ENCODE measurements around the gene SLC17A8.
"Not testable (repeated sequence)": the region's sequence is repeated elsewhere in the genome, so short reads cannot be mapped to it uniquely, and the experiment has no call there.

The SLC17A8 gene

DNA sequence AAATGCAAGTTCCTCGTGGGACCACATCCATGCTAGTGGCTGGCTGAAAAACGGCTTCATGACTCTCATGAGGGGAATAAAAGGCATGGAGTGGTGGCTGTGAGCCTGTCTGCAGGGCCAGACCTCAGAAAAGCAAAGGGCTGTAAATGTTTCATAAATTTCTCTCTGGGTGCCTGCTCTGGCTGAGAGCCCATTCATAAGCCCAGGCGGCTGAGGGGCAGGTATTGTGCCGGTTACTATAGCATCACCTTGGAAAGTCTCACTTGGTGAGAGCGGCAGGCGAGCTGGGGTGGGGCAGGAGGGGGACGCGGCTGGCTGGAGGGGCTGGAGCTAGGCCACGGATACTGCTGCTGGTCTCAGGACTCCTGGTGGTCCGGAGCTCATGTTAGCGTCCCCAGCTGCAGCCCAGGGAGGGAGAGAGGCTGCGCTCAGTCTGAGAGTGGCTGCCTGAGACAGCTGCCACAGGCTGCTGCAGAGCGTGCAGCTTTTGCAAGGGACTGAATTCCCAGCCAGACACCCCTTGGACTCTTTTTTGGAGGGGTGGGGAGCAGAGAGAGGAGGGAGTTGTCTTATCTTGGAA lies at the start of gene SLC17A8:
TSS of gene SLC17A8 (plus strand) at position 431 of the 580 bp plus-strand sequence. CDS start 318 bp downstream, outside the sequence.
- Histone ChIP-seq H3K4me3 (ENCODE audit: low read length) (peak within 1 kb of the TSS; percentile 2), H3K9me3 (ENCODE audit: control insufficient read depth, low read depth, low read length) (no peaks in the 10 kb centered on the region), H3K27me3 (ENCODE audit: control insufficient read depth, insufficient read depth, low read length) (no peaks in the 10 kb centered on the region), H3K4me1 (ENCODE audit: control insufficient read depth, low read depth, low read length) (peaks cover 13% of the 10 kb centered on the region), H3K9ac (ENCODE audit: low read length) (no peak within 1 kb of the TSS), H3K36me3 (ENCODE audit: control insufficient read depth, low read depth, low read length) (no peaks in the 10 kb centered on the region), H3K27ac (ENCODE audit: low read length) (no peak within 1 kb of the TSS)

DNA sequence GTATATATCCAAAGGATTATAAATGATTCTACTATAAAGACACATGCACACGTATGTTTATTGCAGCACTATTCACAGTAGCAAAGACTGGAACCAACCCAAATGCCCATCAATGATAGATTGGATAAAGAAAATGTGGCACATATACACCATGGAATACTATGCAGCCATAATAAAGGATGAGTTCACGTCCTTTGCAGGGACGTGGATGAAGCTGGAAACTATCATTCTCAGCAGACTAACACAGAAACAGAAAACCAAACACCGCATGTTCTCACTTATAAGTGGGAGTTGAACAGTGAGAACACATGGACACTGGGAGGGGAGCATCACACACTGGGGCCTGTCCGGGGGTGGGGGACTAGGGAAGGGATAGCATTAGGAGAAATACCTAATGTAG lies 48.7 kb upstream of the SLC17A8 start:
- H3K27me3 ChIP-seq (ENCODE audit: control insufficient read depth, insufficient read depth, low read length); H3K4me1 ChIP-seq (ENCODE audit: control insufficient read depth, low read depth, low read length); H3K4me3 ChIP-seq (ENCODE audit: low read length); H3K9me3 ChIP-seq (ENCODE audit: control insufficient read depth, low read depth, low read length); H3K27ac ChIP-seq (ENCODE audit: low read length); H3K9ac ChIP-seq (ENCODE audit: low read length): not testable (repeated sequence)
- peaks cover 21% of the 10 kb centered on the region for H3K36me3 ChIP-seq (ENCODE audit: control insufficient read depth, low read depth, low read length)

DNA sequence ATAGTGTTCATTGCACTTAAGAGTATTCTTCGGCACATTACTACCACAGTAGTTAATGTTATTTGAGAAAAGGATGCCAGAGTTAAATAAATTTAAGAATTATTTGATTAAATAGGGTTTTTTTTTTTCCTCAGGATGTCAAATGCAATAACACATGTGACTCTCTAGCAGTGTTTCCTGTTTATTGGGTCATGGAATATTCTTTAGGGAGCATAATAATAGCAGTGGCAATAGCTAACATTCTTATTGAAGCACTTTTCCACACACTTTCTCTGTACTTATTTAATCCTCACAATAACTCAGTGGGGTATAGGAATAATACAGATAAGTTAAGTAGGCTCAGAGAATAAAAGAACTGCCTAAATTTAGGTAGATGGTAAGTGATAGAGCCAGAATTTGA lies 45.6 kb upstream of the SLC17A8 start:
- Histone ChIP-seq H3K27me3 (ENCODE audit: control insufficient read depth, insufficient read depth, low read length) (no peaks in the 10 kb centered on the region), H3K27ac (ENCODE audit: low read length) (no peak overlapping the region), H3K36me3 (ENCODE audit: control insufficient read depth, low read depth, low read length) (peaks cover 38% of the 10 kb centered on the region), H3K4me1 (ENCODE audit: control insufficient read depth, low read depth, low read length) (no peaks in the 10 kb centered on the region), H3K4me3 (ENCODE audit: low read length) (no peak overlapping the region), H3K9ac (ENCODE audit: low read length) (no peak overlapping the region), H3K9me3 (ENCODE audit: control insufficient read depth, low read depth, low read length) (no peaks in the 10 kb centered on the region)

DNA sequence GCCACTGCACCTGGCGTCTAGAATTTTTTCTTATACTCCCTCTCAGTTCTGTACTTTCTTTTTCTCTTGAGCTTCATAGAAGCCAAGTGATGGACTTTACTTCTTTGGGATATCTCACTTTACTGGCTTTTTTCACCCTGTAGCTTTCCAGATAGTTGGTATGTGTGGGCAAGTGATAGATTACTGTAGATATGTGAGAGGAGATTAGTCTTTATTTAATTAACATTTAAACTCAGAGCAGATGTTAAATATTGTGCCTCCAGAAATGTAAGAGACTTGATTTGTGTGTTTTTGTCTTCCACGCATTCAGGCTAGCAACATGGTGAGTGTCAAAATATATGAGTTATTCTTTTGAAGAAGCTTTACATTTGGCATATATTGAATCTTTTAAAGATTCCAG lies 39.5 kb upstream of the SLC17A8 start:
- Histone ChIP-seq H3K4me3 (ENCODE audit: low read length) (no peak overlapping the region), H3K9ac (ENCODE audit: low read length) (no peak overlapping the region), H3K9me3 (ENCODE audit: control insufficient read depth, low read depth, low read length) (no peaks in the 10 kb centered on the region), H3K27me3 (ENCODE audit: control insufficient read depth, insufficient read depth, low read length) (no peaks in the 10 kb centered on the region), H3K27ac (ENCODE audit: low read length) (no peak overlapping the region), H3K36me3 (ENCODE audit: control insufficient read depth, low read depth, low read length) (peaks cover 30% of the 10 kb centered on the region), H3K4me1 (ENCODE audit: control insufficient read depth, low read depth, low read length) (no peaks in the 10 kb centered on the region)

DNA sequence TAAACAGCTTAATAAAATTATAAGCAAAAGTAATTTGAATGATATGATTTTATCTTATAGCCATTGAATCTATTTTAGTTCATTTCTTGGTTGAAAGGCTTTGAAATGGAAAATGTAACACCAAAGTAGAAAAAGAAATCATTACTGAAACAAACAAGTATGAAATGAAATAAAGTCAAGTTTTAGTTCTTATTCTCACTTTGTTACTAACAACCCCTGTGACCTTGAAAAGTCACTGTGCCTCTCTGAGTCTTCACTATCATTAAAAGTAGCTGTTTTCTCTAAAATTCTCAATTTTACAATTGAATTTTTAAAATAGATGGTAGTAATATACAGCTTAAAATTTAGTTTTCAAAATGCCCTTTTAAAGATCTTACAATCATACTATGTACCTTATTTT lies 32.4 kb upstream of the SLC17A8 start:
- H3K27ac ChIP-seq (ENCODE audit: low read length) = no peak overlapping the region
- H3K9ac ChIP-seq (ENCODE audit: low read length) = no peak overlapping the region
- peaks cover 7% of the 10 kb centered on the region for H3K4me1 ChIP-seq (ENCODE audit: control insufficient read depth, low read depth, low read length)
- H3K9me3 ChIP-seq (ENCODE audit: control insufficient read depth, low read depth, low read length) = no peaks in the 10 kb centered on the region
- H3K27me3 ChIP-seq (ENCODE audit: control insufficient read depth, insufficient read depth, low read length) = no peaks in the 10 kb centered on the region
- H3K36me3 ChIP-seq (ENCODE audit: control insufficient read depth, low read depth, low read length) = peaks cover 18% of the 10 kb centered on the region
- H3K4me3 ChIP-seq (ENCODE audit: low read length) = no peak overlapping the region

DNA sequence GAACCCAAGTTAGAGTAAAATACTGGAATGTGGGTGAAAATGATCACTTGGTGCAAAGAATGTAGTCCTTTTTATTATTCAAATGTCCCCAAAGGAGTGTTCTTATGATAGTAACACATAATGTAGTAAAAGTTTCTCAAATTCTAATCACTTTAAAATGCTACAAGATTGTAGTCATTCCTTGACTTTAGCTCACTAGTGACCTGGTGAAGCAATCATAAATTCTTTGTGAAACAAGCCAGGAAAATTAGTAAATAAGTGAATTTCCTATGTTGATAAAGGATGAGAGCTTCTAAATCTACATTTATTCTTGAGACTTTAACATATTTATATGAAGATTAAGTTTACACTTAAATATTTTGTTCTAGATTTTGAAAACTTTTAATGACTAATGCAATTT lies 30.7 kb upstream of the SLC17A8 start:
- Histone ChIP-seq H3K9ac (ENCODE audit: low read length) (peak overlapping the region; percentile 12), H3K4me3 (ENCODE audit: low read length) (no peak overlapping the region), H3K36me3 (ENCODE audit: control insufficient read depth, low read depth, low read length) (peaks cover 24% of the 10 kb centered on the region), H3K27me3 (ENCODE audit: control insufficient read depth, insufficient read depth, low read length) (no peaks in the 10 kb centered on the region), H3K9me3 (ENCODE audit: control insufficient read depth, low read depth, low read length) (no peaks in the 10 kb centered on the region), H3K4me1 (ENCODE audit: control insufficient read depth, low read depth, low read length) (peaks cover 7% of the 10 kb centered on the region), H3K27ac (ENCODE audit: low read length) (no peak overlapping the region)

DNA sequence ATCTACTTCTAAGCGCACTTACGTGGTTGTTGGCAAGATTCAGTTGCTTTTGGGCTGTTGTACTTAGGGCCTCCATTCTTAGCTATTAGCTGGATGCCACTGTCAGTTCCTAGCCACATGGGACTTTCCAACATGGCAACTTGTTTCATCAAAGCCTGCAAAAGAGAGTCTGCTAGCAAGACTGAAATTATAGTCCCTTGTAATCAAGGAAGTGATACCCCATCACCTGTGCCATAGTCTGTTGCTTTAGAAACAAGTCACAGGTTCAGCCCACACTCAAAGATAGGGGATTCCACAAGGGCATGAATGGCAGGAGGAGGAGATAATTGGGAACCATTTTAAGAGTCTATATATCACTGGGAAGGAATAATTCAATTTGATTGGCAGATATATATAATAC lies 27.1 kb upstream of the SLC17A8 start:
- peaks cover 49% of the 10 kb centered on the region for H3K36me3 ChIP-seq (ENCODE audit: control insufficient read depth, low read depth, low read length)
- H3K9ac ChIP-seq (ENCODE audit: low read length) = no peak overlapping the region
- no peaks in the 10 kb centered on the region for H3K27me3 ChIP-seq (ENCODE audit: control insufficient read depth, insufficient read depth, low read length)
- H3K4me3 ChIP-seq (ENCODE audit: low read length) = no peak overlapping the region
- H3K4me1 ChIP-seq (ENCODE audit: control insufficient read depth, low read depth, low read length) = peaks cover 7% of the 10 kb centered on the region
- H3K27ac ChIP-seq (ENCODE audit: low read length) = no peak overlapping the region
- no peaks in the 10 kb centered on the region for H3K9me3 ChIP-seq (ENCODE audit: control insufficient read depth, low read depth, low read length)

DNA sequence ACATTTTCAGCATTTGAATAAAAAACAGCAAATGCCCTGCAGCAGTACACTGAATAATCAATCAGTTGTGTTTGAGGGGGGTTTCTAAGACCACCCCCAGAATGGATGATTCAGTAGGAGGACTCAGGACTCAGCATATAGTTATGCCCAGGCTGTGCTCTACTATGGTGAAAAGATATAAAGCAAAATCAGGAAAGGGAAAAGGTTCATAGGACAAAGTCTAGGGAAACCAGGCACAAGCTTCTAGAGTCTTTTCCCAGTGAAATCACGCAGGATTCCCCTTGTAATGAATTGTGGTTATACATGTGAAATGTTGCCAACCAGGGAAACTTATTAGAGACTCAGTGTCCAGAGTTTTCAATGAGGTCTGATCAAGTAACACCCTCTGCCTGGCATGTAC lies 25.0 kb upstream of the SLC17A8 start:
- Histone ChIP-seq H3K9me3 (ENCODE audit: control insufficient read depth, low read depth, low read length) (no peaks in the 10 kb centered on the region), H3K27me3 (ENCODE audit: control insufficient read depth, insufficient read depth, low read length) (no peaks in the 10 kb centered on the region), H3K36me3 (ENCODE audit: control insufficient read depth, low read depth, low read length) (peaks cover 61% of the 10 kb centered on the region)

DNA sequence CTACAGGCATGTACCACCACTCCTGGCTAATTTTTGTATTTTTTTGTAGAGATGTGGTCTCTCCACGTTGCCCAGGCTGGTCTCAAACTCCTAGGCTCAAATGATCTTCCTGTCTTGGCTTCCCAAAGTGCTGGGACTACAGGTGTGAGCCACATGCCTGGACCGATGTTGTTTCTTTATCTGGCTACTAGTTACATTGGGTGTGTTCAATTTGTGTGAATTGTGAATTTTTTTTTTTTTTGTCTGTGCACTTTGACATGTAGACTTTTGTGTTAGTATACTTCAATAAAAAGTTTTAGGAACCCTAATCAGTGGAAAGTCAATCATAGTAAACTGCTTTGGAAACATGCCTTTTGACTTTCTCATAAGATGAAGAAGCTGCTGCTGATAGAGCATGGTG lies 24.0 kb upstream of the SLC17A8 start:
- Histone ChIP-seq H3K4me3 (ENCODE audit: low read length) (no peak overlapping the region), H3K9ac (ENCODE audit: low read length) (no peak overlapping the region), H3K27me3 (ENCODE audit: control insufficient read depth, insufficient read depth, low read length) (no peaks in the 10 kb centered on the region), H3K27ac (ENCODE audit: low read length) (no peak overlapping the region), H3K36me3 (ENCODE audit: control insufficient read depth, low read depth, low read length) (peaks cover 63% of the 10 kb centered on the region), H3K4me1 (ENCODE audit: control insufficient read depth, low read depth, low read length) (no peaks in the 10 kb centered on the region), H3K9me3 (ENCODE audit: control insufficient read depth, low read depth, low read length) (no peaks in the 10 kb centered on the region)

More for the DNA sequence above, 25.0 kb upstream of the SLC17A8 start:
- Histone ChIP-seq H3K4me1 (ENCODE audit: control insufficient read depth, low read depth, low read length) (no peaks in the 10 kb centered on the region), H3K4me3 (ENCODE audit: low read length) (no peak overlapping the region), H3K27ac (ENCODE audit: low read length) (no peak overlapping the region), H3K9ac (ENCODE audit: low read length) (no peak overlapping the region)

DNA sequence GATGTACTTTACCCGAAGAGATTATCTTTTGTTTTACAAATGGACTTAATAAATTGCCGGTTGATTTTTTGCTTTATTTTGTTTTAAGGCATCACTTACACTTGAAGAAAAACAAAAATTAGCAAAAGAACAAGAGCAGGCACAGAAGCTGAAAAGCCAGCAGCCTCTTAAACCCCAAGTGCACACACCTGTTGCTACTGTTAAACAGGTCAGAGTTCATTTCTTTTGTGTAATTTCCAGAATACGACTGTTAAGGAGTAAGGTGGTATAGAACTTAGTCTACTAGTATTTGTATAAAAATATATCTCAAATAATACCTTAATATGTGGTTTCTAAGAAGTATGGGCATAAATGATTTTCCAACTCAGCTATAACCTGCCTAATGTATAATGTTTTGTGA lies 19.6 kb upstream of the SLC17A8 start:
- Histone ChIP-seq H3K4me3 (ENCODE audit: low read length) (no peak overlapping the region), H3K27ac (ENCODE audit: low read length) (no peak overlapping the region), H3K9ac (ENCODE audit: low read length) (no peak overlapping the region), H3K9me3 (ENCODE audit: control insufficient read depth, low read depth, low read length) (no peaks in the 10 kb centered on the region), H3K4me1 (ENCODE audit: control insufficient read depth, low read depth, low read length) (peaks cover 7% of the 10 kb centered on the region), H3K27me3 (ENCODE audit: control insufficient read depth, insufficient read depth, low read length) (no peaks in the 10 kb centered on the region), H3K36me3 (ENCODE audit: control insufficient read depth, low read depth, low read length) (peaks cover 48% of the 10 kb centered on the region)

DNA sequence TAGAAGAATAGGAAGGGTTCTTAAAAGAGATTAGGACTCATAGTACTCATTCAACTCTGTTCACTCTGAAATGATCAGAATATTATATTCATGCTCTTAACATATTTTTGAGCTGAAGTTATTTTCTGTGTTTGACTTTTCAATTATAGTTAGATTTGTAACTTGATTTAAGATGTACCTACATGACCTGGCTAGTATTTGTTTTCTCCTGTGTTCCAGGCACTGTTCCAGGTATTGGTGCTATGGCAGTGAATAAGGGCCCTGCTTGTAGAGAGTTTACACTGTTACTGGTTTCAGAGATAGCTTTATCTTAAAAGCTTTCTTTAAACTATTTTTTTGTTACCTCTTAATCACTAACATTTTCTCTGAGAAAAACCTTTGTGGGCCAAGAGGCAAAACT lies 19.1 kb upstream of the SLC17A8 start:
- H3K36me3 ChIP-seq (ENCODE audit: control insufficient read depth, low read depth, low read length) = peaks cover 46% of the 10 kb centered on the region

DNA sequence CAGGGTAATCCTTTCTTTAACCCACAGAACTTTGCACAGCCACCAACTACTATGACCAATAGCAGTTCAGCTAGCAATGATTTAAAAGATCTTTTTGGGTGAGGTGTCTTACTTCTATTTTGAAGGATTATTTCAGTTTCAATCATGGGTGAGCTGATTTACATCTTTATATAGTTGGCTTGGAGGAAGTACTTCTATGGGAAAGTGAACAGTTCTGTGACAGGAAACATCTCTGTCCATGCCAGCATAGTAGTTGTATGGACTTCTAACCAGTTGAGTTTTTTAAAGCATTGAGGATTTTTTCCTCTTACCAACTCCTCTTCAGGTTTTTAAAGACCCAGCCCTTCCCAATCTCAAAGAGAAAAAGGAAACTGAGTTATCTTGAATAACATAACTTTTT lies 17.8 kb upstream of the SLC17A8 start:
- Histone ChIP-seq H3K36me3 (ENCODE audit: control insufficient read depth, low read depth, low read length) (peaks cover 35% of the 10 kb centered on the region), H3K9me3 (ENCODE audit: control insufficient read depth, low read depth, low read length) (no peaks in the 10 kb centered on the region), H3K4me3 (ENCODE audit: low read length) (no peak overlapping the region), H3K27ac (ENCODE audit: low read length) (no peak overlapping the region), H3K4me1 (ENCODE audit: control insufficient read depth, low read depth, low read length) (peaks cover 7% of the 10 kb centered on the region), H3K9ac (ENCODE audit: low read length) (no peak overlapping the region), H3K27me3 (ENCODE audit: control insufficient read depth, insufficient read depth, low read length) (no peaks in the 10 kb centered on the region)

More for the DNA sequence above, 19.1 kb upstream of the SLC17A8 start:
- no peak overlapping the region for H3K9ac ChIP-seq (ENCODE audit: low read length)
- H3K27me3 ChIP-seq (ENCODE audit: control insufficient read depth, insufficient read depth, low read length) = no peaks in the 10 kb centered on the region
- H3K9me3 ChIP-seq (ENCODE audit: control insufficient read depth, low read depth, low read length) = no peaks in the 10 kb centered on the region
- no peak overlapping the region for H3K27ac ChIP-seq (ENCODE audit: low read length)
- H3K4me1 ChIP-seq (ENCODE audit: control insufficient read depth, low read depth, low read length) = peaks cover 7% of the 10 kb centered on the region
- no peak overlapping the region for H3K4me3 ChIP-seq (ENCODE audit: low read length)

Measured in iPS-18a (cell line).